SK-N-SH (cell line): ENCODE data around the gene JCHAIN.

Source experiments
- CHD2 ChIP-seq: fragments of 150-350 bp; IDR thresholded peaks from 2 replicates; pipeline ENCODE4 v1.6.1; 2018; ENCODE audit warnings: low read length; ENCODE audit not compliant: partially characterized antibody
- FOXM1 ChIP-seq: IDR thresholded peaks from 2 replicates; pipeline ENCODE4 v1.4.0; 2012; ENCODE audit warnings: low read depth, mild to moderate bottlenecking
- JUND ChIP-seq: IDR thresholded peaks from 2 replicates; pipeline ENCODE4 v1.4.0; 2012
- POLR2AphosphoS5 ChIP-seq: IDR thresholded peaks from 2 replicates; pipeline ENCODE4 v1.6.1; 2012; ENCODE audit warnings: low read depth, low read length
- TF ChIP-seq, protein P1 (sequence below): fragments of 200-600 bp; sonication (generic); IDR thresholded peaks from 2 replicates; pipeline ENCODE4 v1.6.1; 2017; ENCODE audit warnings: antibody characterized with exemption, mild to moderate bottlenecking, moderate library complexity

DNA sequence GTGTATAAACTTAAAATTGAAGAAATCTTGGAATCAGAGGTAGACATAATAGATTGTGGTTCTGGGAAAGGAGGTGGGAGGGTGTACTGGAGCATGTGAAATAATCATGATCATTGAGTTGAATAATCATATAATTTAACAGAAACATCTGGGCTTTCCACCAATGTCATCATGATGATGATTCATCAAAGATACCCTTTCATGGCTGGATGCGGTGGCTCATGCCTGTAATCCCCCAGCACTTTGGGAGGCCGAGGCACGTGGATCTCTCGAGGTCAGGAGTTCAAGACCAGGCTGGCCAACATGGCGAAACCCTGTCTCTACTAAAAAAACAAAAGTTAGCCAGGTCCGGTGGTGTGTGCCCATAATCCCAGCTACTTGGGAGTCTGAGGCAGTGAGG is 48.8 kb upstream of the JCHAIN start:
- TF ChIP-seq CHD2 = no peak
- no peak for TF ChIP-seq FOXM1
- TF ChIP-seq POLR2AphosphoS5 = no peak
- TF ChIP-seq, protein P1, sequence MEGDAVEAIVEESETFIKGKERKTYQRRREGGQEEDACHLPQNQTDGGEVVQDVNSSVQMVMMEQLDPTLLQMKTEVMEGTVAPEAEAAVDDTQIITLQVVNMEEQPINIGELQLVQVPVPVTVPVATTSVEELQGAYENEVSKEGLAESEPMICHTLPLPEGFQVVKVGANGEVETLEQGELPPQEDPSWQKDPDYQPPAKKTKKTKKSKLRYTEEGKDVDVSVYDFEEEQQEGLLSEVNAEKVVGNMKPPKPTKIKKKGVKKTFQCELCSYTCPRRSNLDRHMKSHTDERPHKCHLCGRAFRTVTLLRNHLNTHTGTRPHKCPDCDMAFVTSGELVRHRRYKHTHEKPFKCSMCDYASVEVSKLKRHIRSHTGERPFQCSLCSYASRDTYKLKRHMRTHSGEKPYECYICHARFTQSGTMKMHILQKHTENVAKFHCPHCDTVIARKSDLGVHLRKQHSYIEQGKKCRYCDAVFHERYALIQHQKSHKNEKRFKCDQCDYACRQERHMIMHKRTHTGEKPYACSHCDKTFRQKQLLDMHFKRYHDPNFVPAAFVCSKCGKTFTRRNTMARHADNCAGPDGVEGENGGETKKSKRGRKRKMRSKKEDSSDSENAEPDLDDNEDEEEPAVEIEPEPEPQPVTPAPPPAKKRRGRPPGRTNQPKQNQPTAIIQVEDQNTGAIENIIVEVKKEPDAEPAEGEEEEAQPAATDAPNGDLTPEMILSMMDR = no peak
- TF ChIP-seq JUND = no peak
